Measurements from ENCODE around the gene IFT81.

GRCh38 chr12:110108309-110109036 lies 15.7 kb upstream of the IFT81 start:
- TF ChIP-seq ZNF416 (CRISPR knock-in tag; IDR thresholded peaks at IDR 0.05) (no peak), CTCF (IDR thresholded peaks at IDR 0.05) (no peak), JUN (CRISPR knock-in tag; IDR thresholded peaks at IDR 0.05) (no peak), MXD4 (CRISPR knock-in tag; IDR thresholded peaks at IDR 0.05; ENCODE audit: borderline replicate concordance) (no peak), FOXP4 (CRISPR knock-in tag; IDR thresholded peaks at IDR 0.05) (no peak), RELA (CRISPR knock-in tag; IDR thresholded peaks at IDR 0.05; ENCODE audit: borderline replicate concordance) (no peak), MAX (CRISPR knock-in tag; IDR thresholded peaks at IDR 0.05) (no peak), SMAD3 (CRISPR knock-in tag; IDR thresholded peaks at IDR 0.05; ENCODE audit: borderline replicate concordance) (no peak), ATF2 (CRISPR knock-in tag; IDR thresholded peaks at IDR 0.05; ENCODE audit: borderline replicate concordance, low read depth) (no peak)
- TF ChIP-seq, protein P1, sequence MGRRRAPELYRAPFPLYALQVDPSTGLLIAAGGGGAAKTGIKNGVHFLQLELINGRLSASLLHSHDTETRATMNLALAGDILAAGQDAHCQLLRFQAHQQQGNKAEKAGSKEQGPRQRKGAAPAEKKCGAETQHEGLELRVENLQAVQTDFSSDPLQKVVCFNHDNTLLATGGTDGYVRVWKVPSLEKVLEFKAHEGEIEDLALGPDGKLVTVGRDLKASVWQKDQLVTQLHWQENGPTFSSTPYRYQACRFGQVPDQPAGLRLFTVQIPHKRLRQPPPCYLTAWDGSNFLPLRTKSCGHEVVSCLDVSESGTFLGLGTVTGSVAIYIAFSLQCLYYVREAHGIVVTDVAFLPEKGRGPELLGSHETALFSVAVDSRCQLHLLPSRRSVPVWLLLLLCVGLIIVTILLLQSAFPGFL (CRISPR knock-in tag; IDR thresholded peaks at IDR 0.05; ENCODE audit: borderline replicate concordance) = no peak
- TF ChIP-seq, protein P2, sequence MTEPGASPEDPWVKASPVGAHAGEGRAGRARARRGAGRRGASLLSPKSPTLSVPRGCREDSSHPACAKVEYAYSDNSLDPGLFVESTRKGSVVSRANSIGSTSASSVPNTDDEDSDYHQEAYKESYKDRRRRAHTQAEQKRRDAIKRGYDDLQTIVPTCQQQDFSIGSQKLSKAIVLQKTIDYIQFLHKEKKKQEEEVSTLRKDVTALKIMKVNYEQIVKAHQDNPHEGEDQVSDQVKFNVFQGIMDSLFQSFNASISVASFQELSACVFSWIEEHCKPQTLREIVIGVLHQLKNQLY (CRISPR knock-in tag; IDR thresholded peaks at IDR 0.05) = no peak
